Measurements from ENCODE around the gene ZNF324. TPM values are rescaled to one million over a fixed set of nuclear protein-coding genes. Genes with fewer than 3 reads are reported as not detected.

ZNF324 gene
- total RNA-seq, 1 experiment from 2014 or later = 12.7 TPM

- H4K20me1 ChIP-seq (ENCODE audit: control insufficient read depth, insufficient read depth, insufficient read length) = no peaks in the 10 kb centered on the region
- H3K27ac ChIP-seq (ENCODE audit: insufficient read length, low read depth, low read length) = no peak overlapping the region
- H2AK5ac ChIP-seq (ENCODE audit: insufficient read length, low read length) = no peak overlapping the region
- H2BK120ac ChIP-seq (ENCODE audit: low read depth, low read length, poor library complexity, severe bottlenecking) = no peak overlapping the region
- Mint-ChIP-seq H3K27me3 (ENCODE audit: low read depth) (peaks cover 11% of the 10 kb centered on the region), H3K4me1 (peaks cover 8 to 10% of the 10 kb centered on the region in 2 experiments), H3K27ac (no peak overlapping the region), H3K9me3 (peaks cover 8 to 14% of the 10 kb centered on the region in 2 experiments), H3K36me3 (ENCODE audit: insufficient read depth in 1 of 3, low read depth in 3 of 3) (peaks cover under 1 to 8% (median 7%) of the 10 kb centered on the region in 3 experiments; a peak in 6 of 7 replicates), H3K4me3 (no peak overlapping the region)
- H2BK20ac ChIP-seq (ENCODE audit: low read depth, low read length, poor library complexity, severe bottlenecking) = no peak overlapping the region
- H3K4me1 ChIP-seq (ENCODE audit: insufficient read depth, low read length) = no peaks in the 10 kb centered on the region
- no peak overlapping the region for H3K23ac ChIP-seq (ENCODE audit: insufficient read length, low read depth, low read length)
- no peak overlapping the region for H2BK5ac ChIP-seq (ENCODE audit: insufficient read length, low read length)
- H3K9me3 ChIP-seq (ENCODE audit: control insufficient read depth, low read depth, low read length) = no peaks in the 10 kb centered on the region
- H3K79me2 ChIP-seq (ENCODE audit: insufficient read depth, low read length) = no peaks in the 10 kb centered on the region
- no peaks in the 10 kb centered on the region for H3K27me3 ChIP-seq (ENCODE audit: insufficient read depth, low read length)
- DNase-seq = no peak
- no peak overlapping the region for H3K4me2 ChIP-seq (ENCODE audit: insufficient read depth, insufficient read length, low read length)
- peaks cover 4% of the 10 kb centered on the region for H3K23me2 ChIP-seq (ENCODE audit: insufficient read length, low read depth, low read length, poor library complexity, severe bottlenecking)
- H2AFZ ChIP-seq (ENCODE audit: low read length) = no peak overlapping the region
- no CpG with 5 or more reads among the region's 8 CpGs for WGBS (ENCODE audit: extremely low coverage, insufficient read length, low lambda C conversion rate)
- H4K8ac ChIP-seq (replicated peaks; ENCODE audit: insufficient read length, low read depth, low read length) = no peak overlapping the region
- no peak overlapping the region for H3K14ac ChIP-seq (ENCODE audit: insufficient read depth, low read length)
- H3T11ph ChIP-seq (ENCODE audit: low read length) = no peak overlapping the region
- TF ChIP-seq CTCF (conservative IDR thresholded peaks at IDR 0.05) = no peak
- H4K91ac ChIP-seq (ENCODE audit: insufficient read length, low read depth, low read length) = no peak overlapping the region
- no peak overlapping the region for H2BK15ac ChIP-seq (ENCODE audit: low read depth, low read length)
- no peaks in the 10 kb centered on the region for H3K79me1 ChIP-seq (ENCODE audit: insufficient read depth, low read depth, low read length, poor library complexity, severe bottlenecking)
- H4K5ac ChIP-seq (ENCODE audit: insufficient read length, low read depth, low read length) = no peak overlapping the region
- H2BK12ac ChIP-seq (ENCODE audit: insufficient read length, low read depth, low read length) = no peak overlapping the region
- no peak overlapping the region for H3K18ac ChIP-seq (ENCODE audit: insufficient read length, low read depth, low read length)
- no peak overlapping the region for H3K56ac ChIP-seq (ENCODE audit: insufficient read length, low read depth, low read length)
- H3K4ac ChIP-seq (ENCODE audit: low read depth, low read length) = no peak overlapping the region
- H3K9ac ChIP-seq (ENCODE audit: extremely low read depth, insufficient read length, low read length) = no peak overlapping the region
These were observed 43.4 kb downstream of the ZNF324 start for GRCh38 chr19:58510084-58510862.

Data from H9 (cell line).